SK-N-SH (cell line): ENCODE measurements around the gene AKT1. TPM values are rescaled to one million over a fixed set of nuclear protein-coding genes. Genes with fewer than 3 reads are reported as not detected.

Source experiments
- CTCF ChIA-PET: fragments of 300-600, 350-600 bp; formaldehyde crosslinking; extraction: SDS; loops from one replicate; lab custom pipeline; 2021; lab: Yijun Ruan, JAX
- POLR2A ChIA-PET: fragments of 350-600 bp; sonication (Branson Sonifier 250); formaldehyde crosslinking; extraction: SDS; loops from one replicate; lab custom pipeline; 2020; ENCODE audit warnings: antibody characterized with exemption, inconsistent platforms; lab: Yijun Ruan, JAX
- DNase-seq: peaks from one replicate; pipeline ENCODE4 v3.0.0; 2012
- H2AFZ ChIP-seq: fragments of 200-600 bp; sonication (generic); 2 replicates; pipeline ENCODE4 v1.8.1; 2016; ENCODE audit warnings: antibody characterized with exemption, mild to moderate bottlenecking, low read depth
- H3F3A ChIP-seq: fragments of 200-600 bp; sonication (generic); replicated peaks from 2 replicates; pipeline ENCODE3; 2016; ENCODE audit warnings: antibody characterized with exemption, mild to moderate bottlenecking; ENCODE audit not compliant: insufficient read depth
- H3K27ac ChIP-seq, 2 experiments: fragments of 200-500 bp in 1 of 2; fragments of 200-600 bp in 1 of 2; sonication (Bioruptor generic) in 1 of 2; sonication (generic), shearing (Covaris generic) in 1 of 2; 2 replicates each; pipeline versions ENCODE4 v1.5.1 to v1.6.1; 2014 to 2016; ENCODE audit warnings: low read depth in 2 of 2, inconsistent platforms in 1 of 2, low read length in 1 of 2, mild to moderate bottlenecking in 1 of 2, mixed read lengths in 1 of 2
- H3K27me3 ChIP-seq: fragments of 200-600 bp; sonication (generic), shearing (Covaris generic); 2 replicates; pipeline ENCODE4 v1.6.1; 2016; ENCODE audit warnings: mixed run types; ENCODE audit not compliant: insufficient read depth
- H3K36me3 ChIP-seq, 2 experiments: fragments of 200-500 bp in 1 of 2; fragments of 200-600 bp in 1 of 2; sonication (Bioruptor generic) in 1 of 2; sonication (generic) in 1 of 2; replicated peaks in 1 of 2; 2 replicates each; pipeline versions ENCODE3 to v1.5.1; 2014 to 2016; ENCODE audit warnings: low read length in 1 of 2, mild to moderate bottlenecking in 1 of 2; ENCODE audit not compliant: insufficient read depth in 2 of 2, control insufficient read depth in 1 of 2
- H3K4me1 ChIP-seq, 2 experiments: fragments of 200-500 bp in 1 of 2; fragments of 200-600 bp in 1 of 2; sonication (Bioruptor generic) in 1 of 2; sonication (generic), shearing (Covaris generic) in 1 of 2; 2 replicates each; pipeline versions ENCODE4 v1.5.1 to v1.6.1; 2014 to 2016; ENCODE audit warnings: low read depth in 1 of 2, low read length in 1 of 2, mixed run types in 1 of 2; ENCODE audit not compliant: insufficient read depth in 2 of 2, control insufficient read depth in 1 of 2
- H3K4me2 ChIP-seq: fragments of 200-600 bp; sonication (generic), shearing (Covaris generic); 2 replicates; pipeline ENCODE4 v1.6.1; 2017; ENCODE audit warnings: mixed run types
- H3K4me3 ChIP-seq, 2 experiments: fragments of 200-500 bp in 1 of 2; fragments of 200-600 bp in 1 of 2; sonication (Bioruptor generic) in 1 of 2; sonication (generic), shearing (Covaris generic) in 1 of 2; 2 replicates each; pipeline versions ENCODE4 v1.5.1 to v1.8.1; 2014 to 2016; ENCODE audit warnings: low read depth in 2 of 2, inconsistent platforms in 1 of 2, low read length in 1 of 2, mild to moderate bottlenecking in 1 of 2, mixed read lengths in 1 of 2, moderate library complexity in 1 of 2
- H3K79me2 ChIP-seq: fragments of 200-600 bp; sonication (generic); 2 replicates; pipeline ENCODE4 v1.8.1; 2017; ENCODE audit warnings: mild to moderate bottlenecking; ENCODE audit not compliant: insufficient read depth
- H3K9ac ChIP-seq: fragments of 200-600 bp; sonication (generic); 2 replicates; pipeline ENCODE4 v1.6.1; 2017; ENCODE audit warnings: mixed run types
- H3K9me2 ChIP-seq: fragments of 200-600 bp; sonication (generic); 2 replicates; pipeline ENCODE4 v1.6.1; 2017; ENCODE audit warnings: mixed run types
- H3K9me3 ChIP-seq: fragments of 200-600 bp; sonication (generic); 2 replicates; pipeline ENCODE4 v1.6.1; 2017; ENCODE audit warnings: mixed run types, mild to moderate bottlenecking, moderate library complexity
- H4K20me1 ChIP-seq: fragments of 200-600 bp; sonication (generic); 2 replicates; pipeline ENCODE4 v1.6.1; 2017; ENCODE audit warnings: mild to moderate bottlenecking, mixed run types; ENCODE audit not compliant: insufficient read depth
- ELF1 ChIP-seq: IDR thresholded peaks from 2 replicates; pipeline ENCODE4 v1.4.0; 2012
- EP300 ChIP-seq, 2 experiments: IDR thresholded peaks; 2 replicates each; pipeline versions ENCODE4 v1.4.0 to v1.6.1; 2012; ENCODE audit warnings: borderline replicate concordance in 1 of 2, low read depth in 1 of 2, low read length in 1 of 2
- GABPA ChIP-seq: IDR thresholded peaks from 2 replicates; pipeline ENCODE4 v1.4.0; 2012; ENCODE audit warnings: low read depth, mild to moderate bottlenecking
- JUND ChIP-seq: IDR thresholded peaks from 2 replicates; pipeline ENCODE4 v1.4.0; 2012
- MEF2A ChIP-seq: IDR thresholded peaks from 2 replicates; pipeline ENCODE4 v1.4.0; 2012; ENCODE audit warnings: low read depth, borderline replicate concordance
- MXI1 ChIP-seq: IDR thresholded peaks from 2 replicates; pipeline ENCODE4 v1.6.1; 2012; ENCODE audit warnings: mild to moderate bottlenecking, low read depth, low read length, improper control_type of control experiment
- NFIC ChIP-seq: IDR thresholded peaks from 2 replicates; pipeline ENCODE4 v1.4.0; 2012; ENCODE audit warnings: borderline replicate concordance
- NRF1 ChIP-seq: IDR thresholded peaks from 2 replicates; pipeline ENCODE4 v1.6.1; 2012; ENCODE audit warnings: low read depth, mild to moderate bottlenecking, low read length
- POLR2AphosphoS5 ChIP-seq: IDR thresholded peaks from 2 replicates; pipeline ENCODE4 v1.6.1; 2012; ENCODE audit warnings: low read depth, low read length
- RAD21 ChIP-seq: IDR thresholded peaks from 2 replicates; pipeline ENCODE4 v1.6.1; 2012; ENCODE audit warnings: mild to moderate bottlenecking, low read length
- RCOR1 ChIP-seq: fragments of 150-350 bp; IDR thresholded peaks from 2 replicates; pipeline ENCODE4 v1.6.1; 2017; ENCODE audit warnings: antibody characterized with exemption, low read length
- RFX5 ChIP-seq: IDR thresholded peaks from 2 replicates; pipeline ENCODE4 v1.6.1; 2012; ENCODE audit warnings: mild to moderate bottlenecking, improper control_type of control experiment, low read length
- RXRA ChIP-seq: IDR thresholded peaks from 2 replicates; pipeline ENCODE4 v1.4.0; 2012; ENCODE audit warnings: low read depth, mild to moderate bottlenecking, borderline replicate concordance
- SIN3A ChIP-seq: IDR thresholded peaks from 2 replicates; pipeline ENCODE4 v1.6.1; 2012; ENCODE audit warnings: low read depth, mild to moderate bottlenecking, low read length, moderate library complexity, borderline replicate concordance
- SMC3 ChIP-seq: IDR thresholded peaks from 2 replicates; pipeline ENCODE4 v1.6.1; 2012; ENCODE audit warnings: low read depth, low read length, improper control_type of control experiment
- TAF1 ChIP-seq: IDR thresholded peaks from 2 replicates; pipeline ENCODE4 v1.6.1; 2012; ENCODE audit warnings: low read depth, mild to moderate bottlenecking, low read length, moderate library complexity, borderline replicate concordance
- USF2 ChIP-seq: fragments of 150-350 bp; IDR thresholded peaks from 2 replicates; pipeline ENCODE4 v1.6.1; 2017; ENCODE audit warnings: antibody characterized with exemption, low read length, low read depth, borderline replicate concordance
- ZBTB33 ChIP-seq: IDR thresholded peaks from 2 replicates; pipeline ENCODE4 v1.4.0; 2012; ENCODE audit warnings: low read depth, borderline replicate concordance
- WGBS: methylation state at CpG from one replicate; pipeline ENCODE4 v1.1.6; 2017; ENCODE audit warnings: low lambda C conversion rate; 5-methylcytosine and 5-hydroxymethylcytosine counted together
- polyA plus RNA-seq, 3 experiments: library from polyadenylated mRNA; depleted of rRNA; stranded (reverse); fragments of >200 nt; gene quantifications; 2 replicates each; pipeline ENCODE4 v1.2.3, GENCODE V29; 2012
- TF ChIP-seq, protein P1 (sequence below): IDR thresholded peaks from 2 replicates; pipeline ENCODE4 v1.4.0; 2012; ENCODE audit warnings: low read depth
- TF ChIP-seq, protein P2 (sequence below): fragments of 200-600 bp; sonication (generic); IDR thresholded peaks from 2 replicates; pipeline ENCODE4 v1.6.1; 2017; ENCODE audit warnings: antibody characterized with exemption, mild to moderate bottlenecking, moderate library complexity

AKT1 gene
- polyA plus RNA-seq, 1 of the 3 experiments (the other 2 are of a cell fraction) = 198 TPM

DNA sequence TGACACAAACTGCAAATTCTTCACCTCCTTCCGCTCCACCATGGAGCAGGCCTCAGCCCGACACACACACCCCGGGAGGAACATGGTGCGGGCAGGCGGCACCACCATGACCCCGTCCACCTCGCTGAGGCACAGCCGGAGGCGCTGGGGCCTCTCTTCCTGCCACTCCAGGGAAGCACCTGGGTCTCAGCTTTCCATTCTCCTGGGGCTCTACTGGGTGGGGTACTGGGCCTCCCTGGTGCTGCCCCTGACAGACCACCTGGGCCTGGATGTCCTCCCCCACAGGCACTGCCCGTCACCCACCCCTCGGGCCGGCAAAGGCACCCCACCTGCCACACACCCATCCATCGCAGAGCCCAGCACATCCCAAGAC lies 9.9 kb downstream of the AKT1 start:
- Histone ChIP-seq H3K9ac (no peak overlapping the region), H2AFZ (no peak overlapping the region), H3K27ac (no peak overlapping the region), H3F3A (no peaks in the 10 kb centered on the region), H3K79me2 (peaks cover 59% of the 10 kb centered on the region), H3K4me3 (no peak overlapping the region), H3K36me3 (peaks cover 0 to 35% of the 10 kb centered on the region in 2 experiments), H3K9me2 (no peaks in the 10 kb centered on the region), H3K9me3 (no peaks in the 10 kb centered on the region), H4K20me1 (peaks cover 70% of the 10 kb centered on the region), H3K27me3 (no peaks in the 10 kb centered on the region), H3K4me2 (no peak overlapping the region), H3K4me1 (no peaks in the 10 kb centered on the region; a peak in 1 of 4 replicates)
- WGBS = 100% methylated on average over 8 of the region's 13 CpGs
- TF ChIP-seq, protein P1, sequence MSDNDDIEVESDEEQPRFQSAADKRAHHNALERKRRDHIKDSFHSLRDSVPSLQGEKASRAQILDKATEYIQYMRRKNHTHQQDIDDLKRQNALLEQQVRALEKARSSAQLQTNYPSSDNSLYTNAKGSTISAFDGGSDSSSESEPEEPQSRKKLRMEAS = no peak
- no peak for TF ChIP-seq MXI1
- DNase-seq = no peak
- POLR2A ChIA-PET = no interaction called here
- CTCF ChIA-PET = interaction anchor here (1.0 to 2.1 kb wide), 2 partner anchors 17 to 30 kb away, joined by 3 to 13 read pairs; no protein-coding TSS in a partner anchor

DNA sequence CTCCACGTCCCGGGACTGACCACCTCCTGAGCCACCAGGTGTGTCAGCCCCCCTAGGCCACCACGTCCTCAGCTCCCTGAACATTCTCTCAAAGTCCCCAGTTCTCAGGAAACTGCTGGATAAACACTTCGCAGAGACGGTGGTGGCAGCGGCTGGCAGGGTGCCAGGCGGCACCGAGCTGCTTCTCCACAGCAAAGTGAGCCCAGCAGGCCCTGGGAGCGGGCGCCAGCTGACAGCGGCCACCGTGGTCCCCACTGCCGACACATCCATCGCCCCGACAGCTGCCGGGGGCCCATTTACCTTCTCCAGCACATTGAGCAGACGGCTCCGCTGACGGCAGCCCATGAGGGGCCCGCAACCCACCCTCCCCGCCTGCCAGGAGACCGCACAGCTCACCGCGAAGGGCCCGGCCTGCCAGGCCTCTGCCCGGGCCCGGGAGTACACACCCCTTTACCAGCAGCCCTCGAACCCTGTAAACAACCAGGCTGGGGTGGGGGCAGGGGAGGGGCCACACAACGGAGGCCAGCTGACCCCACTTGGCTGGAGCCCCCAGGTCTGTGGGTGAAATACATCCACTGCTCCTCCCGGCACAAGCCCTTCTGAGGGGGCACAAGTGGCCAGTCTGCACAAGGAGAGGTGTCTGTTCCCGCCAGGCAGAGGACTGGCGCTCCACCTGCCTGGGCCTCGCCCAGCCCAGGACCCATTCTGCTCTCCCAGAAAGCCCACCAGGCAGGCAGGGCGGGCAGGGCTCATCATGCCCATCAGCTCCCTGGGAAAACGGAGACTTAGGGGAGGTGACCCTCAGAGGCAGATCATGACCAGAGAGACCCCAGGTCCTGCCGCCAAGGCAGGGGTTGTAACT lies 10.5 kb downstream of the AKT1 start:
- H3F3A ChIP-seq = no peaks in the 10 kb centered on the region
- no peaks in the 10 kb centered on the region for H3K9me2 ChIP-seq
- no peaks in the 10 kb centered on the region for H3K27me3 ChIP-seq
- CTCF ChIA-PET = interaction anchor here (0.8 to 2.1 kb wide), 5 partner anchors 10 to 36 kb away, joined by 3 to 13 read pairs (median 3); no protein-coding TSS in a partner anchor
- peaks cover 65% of the 10 kb centered on the region for H4K20me1 ChIP-seq
- no peak for DNase-seq
- H3K4me2 ChIP-seq = no peak overlapping the region
- no peaks in the 10 kb centered on the region; a peak in 1 of 4 replicates for H3K4me1 ChIP-seq
- 90% methylated on average over 11 of the region's 36 CpGs for WGBS
- H2AFZ ChIP-seq = no peak overlapping the region
- no peak overlapping the region for H3K4me3 ChIP-seq
- TF ChIP-seq RCOR1 (no peak), RAD21 (no peak), GABPA (no peak), NRF1 (no peak), EP300 (IDR thresholded peaks at IDR 0.05; ENCODE audit: borderline replicate concordance in 1 of 2, low read depth in 1 of 2, low read length in 1 of 2) (no peak), SIN3A (no peak), ZBTB33 (no peak), SMC3 (no peak), RFX5 (no peak), JUND (no peak), POLR2AphosphoS5 (no peak), ELF1 (no peak), TAF1 (no peak), USF2 (no peak), RXRA (no peak), NFIC (no peak), MEF2A (no peak)
- TF ChIP-seq, protein P1 = no peak
- TF ChIP-seq, protein P2, sequence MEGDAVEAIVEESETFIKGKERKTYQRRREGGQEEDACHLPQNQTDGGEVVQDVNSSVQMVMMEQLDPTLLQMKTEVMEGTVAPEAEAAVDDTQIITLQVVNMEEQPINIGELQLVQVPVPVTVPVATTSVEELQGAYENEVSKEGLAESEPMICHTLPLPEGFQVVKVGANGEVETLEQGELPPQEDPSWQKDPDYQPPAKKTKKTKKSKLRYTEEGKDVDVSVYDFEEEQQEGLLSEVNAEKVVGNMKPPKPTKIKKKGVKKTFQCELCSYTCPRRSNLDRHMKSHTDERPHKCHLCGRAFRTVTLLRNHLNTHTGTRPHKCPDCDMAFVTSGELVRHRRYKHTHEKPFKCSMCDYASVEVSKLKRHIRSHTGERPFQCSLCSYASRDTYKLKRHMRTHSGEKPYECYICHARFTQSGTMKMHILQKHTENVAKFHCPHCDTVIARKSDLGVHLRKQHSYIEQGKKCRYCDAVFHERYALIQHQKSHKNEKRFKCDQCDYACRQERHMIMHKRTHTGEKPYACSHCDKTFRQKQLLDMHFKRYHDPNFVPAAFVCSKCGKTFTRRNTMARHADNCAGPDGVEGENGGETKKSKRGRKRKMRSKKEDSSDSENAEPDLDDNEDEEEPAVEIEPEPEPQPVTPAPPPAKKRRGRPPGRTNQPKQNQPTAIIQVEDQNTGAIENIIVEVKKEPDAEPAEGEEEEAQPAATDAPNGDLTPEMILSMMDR = no peak
- H3K9me3 ChIP-seq = no peaks in the 10 kb centered on the region
- POLR2A ChIA-PET = no interaction called here
- no peak overlapping the region for H3K9ac ChIP-seq
- peaks cover 54% of the 10 kb centered on the region for H3K79me2 ChIP-seq
- no peak overlapping the region for H3K27ac ChIP-seq
- H3K36me3 ChIP-seq = peaks cover 0 to 35% of the 10 kb centered on the region in 2 experiments
